ENCODE measurements around the gene METRN. TPM values are rescaled to one million over a fixed set of nuclear protein-coding genes. Genes with fewer than 3 reads are reported as not detected.

METRN gene
- total and polyA plus RNA-seq, 5 donors from 2014 or later: 4.6 to 24.1 (median 16.6) TPM

- H3K36me3 Mint-ChIP-seq: peaks cover 3% of the 10 kb centered on the region
- no peaks in the 10 kb centered on the region for H3K9me3 Mint-ChIP-seq
- Histone ChIP-seq H3K27me3 (ENCODE audit: control insufficient read depth, insufficient read depth, low read length) (no peaks in the 10 kb centered on the region), H3K9me3 (ENCODE audit: control insufficient read depth in 2 of 2, low read length in 2 of 2) (no peaks in the 10 kb centered on the region), H3K4me1 (ENCODE audit: control insufficient read depth, insufficient read depth, low read length, poor library complexity, severe bottlenecking) (peaks cover 43% of the 10 kb centered on the region), H3K4me3 (ENCODE audit: low read depth, low read length) (no peak overlapping the region), H3K36me3 (ENCODE audit: control insufficient read depth, insufficient read depth, low read length) (peaks cover 12% of the 10 kb centered on the region), H3K27ac (ENCODE audit: insufficient read depth, low read length, poor library complexity, severe bottlenecking) (peak overlapping the region; percentile 73)
- H3K27ac Mint-ChIP-seq: peak overlapping the region in 2 of 3 donors; percentile 31 to 83
- peak overlapping the region; percentile 76 to 86 (median 82) for H3K4me3 Mint-ChIP-seq
- no peak for DNase-seq
- ATAC-seq (ENCODE audit: low read depth in 2 of 2): no peak
- peaks cover 0 to 38% (median 5%) of the 10 kb centered on the region in 4 donors for H3K4me1 Mint-ChIP-seq
- no peaks in the 10 kb centered on the region for H3K27me3 Mint-ChIP-seq
Observed at GRCh38 chr16:683396-684070, 31.4 kb upstream of the METRN start.

DNA sequence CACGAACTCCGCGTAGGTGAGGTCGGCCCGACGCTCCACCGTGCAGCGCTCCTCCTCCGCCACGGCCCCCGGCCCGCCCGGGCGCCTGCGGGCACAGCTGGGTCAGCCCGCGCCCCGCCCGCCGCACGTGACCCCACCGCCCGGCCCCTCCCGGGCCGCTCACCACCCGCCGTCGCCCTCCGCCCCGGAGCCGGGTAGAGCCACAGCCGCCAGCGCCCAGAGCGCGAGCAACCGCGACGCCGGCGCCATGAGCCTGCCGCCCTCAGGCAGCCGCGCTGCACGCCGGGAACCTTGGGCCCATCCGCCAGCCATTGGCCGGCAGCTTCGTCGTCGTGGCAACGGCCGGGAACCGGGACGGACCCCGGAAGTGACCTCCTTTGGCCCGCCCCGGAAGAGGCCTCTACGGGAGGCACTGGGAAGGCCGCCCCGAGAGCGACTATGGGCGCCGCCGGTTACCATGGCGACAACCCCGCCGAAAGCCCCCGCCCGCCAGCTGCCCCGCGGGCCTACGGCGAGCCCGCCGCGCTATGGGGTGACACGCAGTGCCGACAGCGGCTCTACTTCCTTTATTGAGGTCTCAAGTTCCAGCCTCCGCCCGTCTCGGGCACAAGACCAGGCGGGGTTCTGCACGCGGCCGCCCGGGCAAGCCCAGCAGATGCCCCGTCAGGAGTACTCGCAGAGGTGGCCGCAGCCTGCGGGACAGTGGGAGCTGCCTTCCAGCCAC is 30.7 kb upstream of the METRN start, which contains the start of gene JMJD8:
Gene JMJD8, minus strand, starts transcription at position 264 of the 724 bp plus-strand sequence. Its CDS starts 15 bp downstream, at position 249.
- H3K27me3 Mint-ChIP-seq: no peaks in the 10 kb centered on the region
- no peaks in the 10 kb centered on the region for H3K27me3 ChIP-seq (ENCODE audit: control insufficient read depth, insufficient read depth, low read length)

GRCh38 chr16:684961-685696 is 29.8 kb upstream of the METRN start:
- no peak for ATAC-seq (ENCODE audit: low read depth in 2 of 2)
- no peak overlapping the region for H3K4me3 Mint-ChIP-seq
- no peaks in the 10 kb centered on the region for H3K9me3 Mint-ChIP-seq

More for the DNA sequence above, 30.7 kb upstream of the METRN start, which contains the start of gene JMJD8:
- Histone ChIP-seq H3K4me1 (ENCODE audit: control insufficient read depth, insufficient read depth, low read length, poor library complexity, severe bottlenecking) (peaks cover 42% of the 10 kb centered on the region), H3K9me3 (ENCODE audit: control insufficient read depth in 2 of 2, low read length in 2 of 2) (no peaks in the 10 kb centered on the region), H3K36me3 (ENCODE audit: control insufficient read depth, insufficient read depth, low read length) (peaks cover 12% of the 10 kb centered on the region), H3K4me3 (ENCODE audit: low read depth, low read length) (no peak within 1 kb of the TSS), H3K27ac (ENCODE audit: insufficient read depth, low read length, poor library complexity, severe bottlenecking) (peak within 1 kb of the TSS; percentile 73)
- H3K4me1 Mint-ChIP-seq: peaks cover 0 to 42% (median 3%) of the 10 kb centered on the region in 4 donors
- H3K27ac Mint-ChIP-seq: peak within 1 kb of the TSS in 2 of 3 donors; percentile 31 to 83
- H3K9me3 Mint-ChIP-seq: no peaks in the 10 kb centered on the region
- DNase-seq: peak; percentile 93 to 97 (median 96)
- H3K4me3 Mint-ChIP-seq: peak within 1 kb of the TSS; percentile 77 to 86 (median 82)
- H3K36me3 Mint-ChIP-seq: peaks cover 3% of the 10 kb centered on the region
- peak; percentile 75 to 80 for ATAC-seq (ENCODE audit: low read depth in 2 of 2)

DNA sequence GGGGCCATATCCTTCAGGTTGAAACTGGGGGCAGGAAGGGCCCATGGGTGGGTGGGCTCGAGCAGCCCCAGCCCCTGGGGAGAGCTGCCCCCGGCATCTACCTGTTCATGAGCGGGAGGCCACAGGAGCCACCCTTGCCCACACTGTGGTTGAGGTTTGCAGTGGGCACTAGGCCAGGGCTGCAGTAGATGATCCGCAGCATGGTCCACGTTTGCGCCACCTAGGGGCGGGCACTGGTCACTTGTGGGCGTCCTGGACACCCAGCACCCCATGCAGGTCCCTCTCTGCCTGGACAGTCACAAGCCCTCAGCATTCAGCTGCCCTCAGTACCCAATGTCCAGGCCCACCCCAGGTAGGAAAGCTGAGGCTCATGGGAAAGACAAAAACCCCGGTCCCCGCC is 29.0 kb upstream of the METRN start:
- no peak overlapping the region for H3K27ac ChIP-seq (ENCODE audit: insufficient read depth, low read length, poor library complexity, severe bottlenecking)
- no peaks in the 10 kb centered on the region for H3K9me3 ChIP-seq (ENCODE audit: control insufficient read depth in 2 of 2, low read length in 2 of 2)
- no peak overlapping the region for H3K4me3 ChIP-seq (ENCODE audit: low read depth, low read length)
- peaks cover 46% of the 10 kb centered on the region for H3K4me1 ChIP-seq (ENCODE audit: control insufficient read depth, insufficient read depth, low read length, poor library complexity, severe bottlenecking)
- Mint-ChIP-seq H3K4me1 (peaks cover 2 to 52% (median 10%) of the 10 kb centered on the region in 4 donors), H3K9me3 (no peaks in the 10 kb centered on the region), H3K27ac (peak overlapping the region in 1 of 3 donors; percentile 32), H3K36me3 (peaks cover 3% of the 10 kb centered on the region), H3K4me3 (peak overlapping the region in 2 of 4 donors; percentile 41 to 60), H3K27me3 (no peaks in the 10 kb centered on the region)
- H3K27me3 ChIP-seq (ENCODE audit: control insufficient read depth, insufficient read depth, low read length): no peaks in the 10 kb centered on the region
- ATAC-seq (ENCODE audit: low read depth in 2 of 2): no peak
- no peak for DNase-seq
- peaks cover 12% of the 10 kb centered on the region for H3K36me3 ChIP-seq (ENCODE audit: control insufficient read depth, insufficient read depth, low read length)

More at GRCh38 chr16:684961-685696, 29.8 kb upstream of the METRN start:
- Histone ChIP-seq H3K9me3 (ENCODE audit: control insufficient read depth in 2 of 2, low read length in 2 of 2) (no peaks in the 10 kb centered on the region), H3K27me3 (ENCODE audit: control insufficient read depth, insufficient read depth, low read length) (no peaks in the 10 kb centered on the region), H3K36me3 (ENCODE audit: control insufficient read depth, insufficient read depth, low read length) (peaks cover 12% of the 10 kb centered on the region), H3K27ac (ENCODE audit: insufficient read depth, low read length, poor library complexity, severe bottlenecking) (peak overlapping the region; percentile 73), H3K4me3 (ENCODE audit: low read depth, low read length) (no peak overlapping the region), H3K4me1 (ENCODE audit: control insufficient read depth, insufficient read depth, low read length, poor library complexity, severe bottlenecking) (peaks cover 46% of the 10 kb centered on the region)
- peaks cover 3% of the 10 kb centered on the region for H3K36me3 Mint-ChIP-seq
- H3K27ac Mint-ChIP-seq: no peak overlapping the region
- DNase-seq: no peak
- H3K4me1 Mint-ChIP-seq: peaks cover 0 to 49% (median 6%) of the 10 kb centered on the region in 4 donors
- H3K27me3 Mint-ChIP-seq: no peaks in the 10 kb centered on the region

DNA sequence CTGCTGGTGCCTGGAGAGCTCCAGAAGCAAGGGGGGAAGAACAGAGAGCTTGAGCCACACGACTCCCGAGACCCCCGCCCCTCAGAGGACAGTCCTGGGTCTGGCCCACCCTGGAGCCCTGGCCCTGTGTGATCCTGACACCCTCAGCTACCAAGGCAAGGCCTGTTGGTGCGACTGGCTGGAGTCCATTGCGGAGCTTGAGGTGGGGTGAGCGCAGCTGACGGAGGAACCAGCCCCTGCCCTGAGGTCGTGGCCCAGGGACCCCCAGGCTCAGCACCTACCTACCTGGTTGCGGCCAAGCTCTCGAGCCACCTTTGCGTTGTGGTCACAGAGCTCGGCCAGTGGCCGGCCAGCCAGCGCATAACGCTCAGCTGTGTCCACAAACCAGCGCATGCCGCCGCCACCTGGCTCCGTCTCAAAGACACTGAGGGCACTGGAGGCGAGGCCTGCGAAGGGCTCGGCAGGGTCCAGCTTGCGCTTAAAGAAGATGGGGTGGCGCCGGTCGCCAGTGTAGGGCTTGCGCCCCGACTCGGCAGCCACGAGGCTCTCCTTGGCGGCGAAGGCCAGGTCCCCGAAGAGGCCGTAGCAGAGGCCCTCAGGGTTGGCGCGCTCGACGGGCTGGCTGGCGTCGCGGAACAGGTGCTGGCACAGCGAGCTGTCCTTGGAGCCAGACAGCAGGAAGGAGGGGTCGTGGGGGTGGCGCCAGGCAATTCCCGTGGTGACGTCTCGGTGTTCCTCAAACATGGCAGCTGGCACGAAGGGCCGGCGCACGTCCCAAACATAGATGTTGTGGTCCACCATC is 28.3 kb upstream of the METRN start:
- peaks cover 2 to 49% (median 11%) of the 10 kb centered on the region in 4 donors for H3K4me1 Mint-ChIP-seq

GRCh38 chr16:687499-687898 is 27.4 kb upstream of the METRN start:
- no peaks in the 10 kb centered on the region for H3K9me3 ChIP-seq (ENCODE audit: control insufficient read depth in 2 of 2, low read length in 2 of 2)
- DNase-seq: no peak
- H3K27ac ChIP-seq (ENCODE audit: insufficient read depth, low read length, poor library complexity, severe bottlenecking): no peak overlapping the region
- Mint-ChIP-seq H3K9me3 (no peaks in the 10 kb centered on the region), H3K36me3 (peaks cover 2% of the 10 kb centered on the region), H3K4me1 (peaks cover 2 to 45% (median 10%) of the 10 kb centered on the region in 4 donors), H3K27me3 (no peaks in the 10 kb centered on the region), H3K4me3 (peak overlapping the region; percentile 33 to 69 (median 61)), H3K27ac (no peak overlapping the region)
- H3K4me3 ChIP-seq (ENCODE audit: low read depth, low read length): no peak overlapping the region
- H3K36me3 ChIP-seq (ENCODE audit: control insufficient read depth, insufficient read depth, low read length): peaks cover 5% of the 10 kb centered on the region
- H3K4me1 ChIP-seq (ENCODE audit: control insufficient read depth, insufficient read depth, low read length, poor library complexity, severe bottlenecking): peaks cover 36% of the 10 kb centered on the region
- no peak for ATAC-seq (ENCODE audit: low read depth in 2 of 2)
- no peaks in the 10 kb centered on the region for H3K27me3 ChIP-seq (ENCODE audit: control insufficient read depth, insufficient read depth, low read length)

More for the DNA sequence above, 28.3 kb upstream of the METRN start:
- Histone ChIP-seq H3K27ac (ENCODE audit: insufficient read depth, low read length, poor library complexity, severe bottlenecking) (no peak overlapping the region), H3K27me3 (ENCODE audit: control insufficient read depth, insufficient read depth, low read length) (no peaks in the 10 kb centered on the region), H3K36me3 (ENCODE audit: control insufficient read depth, insufficient read depth, low read length) (peaks cover 12% of the 10 kb centered on the region), H3K9me3 (ENCODE audit: control insufficient read depth in 2 of 2, low read length in 2 of 2) (no peaks in the 10 kb centered on the region), H3K4me1 (ENCODE audit: control insufficient read depth, insufficient read depth, low read length, poor library complexity, severe bottlenecking) (peaks cover 39% of the 10 kb centered on the region), H3K4me3 (ENCODE audit: low read depth, low read length) (no peak overlapping the region)
- Mint-ChIP-seq H3K9me3 (no peaks in the 10 kb centered on the region), H3K4me3 (peak overlapping the region in 2 of 4 donors; percentile 33 to 58), H3K36me3 (peaks cover 3% of the 10 kb centered on the region), H3K27ac (no peak overlapping the region), H3K27me3 (no peaks in the 10 kb centered on the region)
- ATAC-seq (ENCODE audit: low read depth in 2 of 2) (no peak), DNase-seq (no peak)
